GM12878 (cell line): Measurements from ENCODE around the gene LMNTD2. TPM values are rescaled to one million over a fixed set of nuclear protein-coding genes. Genes with fewer than 3 reads are reported as not detected.

Experiments used
- ATF7 ChIP-seq: fragments of 450-650 bp; IDR thresholded peaks from 2 replicates; pipeline ENCODE4 v1.6.1; 2016; ENCODE audit warnings: low read depth, mild to moderate bottlenecking
- CHD2 ChIP-seq: IDR thresholded peaks from 2 replicates; pipeline ENCODE4 v1.6.1; 2011; ENCODE audit warnings: low read depth, low read length, improper control_type of control experiment, borderline replicate concordance
- CHD4 ChIP-seq: fragments of 200-600 bp; sonication (generic); IDR thresholded peaks from 2 replicates; pipeline ENCODE4 v1.6.1; 2016; ENCODE audit warnings: mild to moderate bottlenecking
- E2F8 ChIP-seq: fragments of 450-650 bp; IDR thresholded peaks from 2 replicates; pipeline ENCODE4 v1.6.1; 2018; ENCODE audit warnings: mild to moderate bottlenecking, low read depth, moderate library complexity; ENCODE audit not compliant: partially characterized antibody
- FOXK2 ChIP-seq: fragments of 450-650 bp; IDR thresholded peaks from 2 replicates; pipeline ENCODE4 v1.6.1; 2017; ENCODE audit warnings: mild to moderate bottlenecking, moderate library complexity
- HDAC2 ChIP-seq: fragments of 200-600 bp; sonication (generic); IDR thresholded peaks from 2 replicates; pipeline ENCODE4 v1.6.1; 2017
- MTA3 ChIP-seq: IDR thresholded peaks from 2 replicates; pipeline ENCODE4 v1.6.1; 2012; ENCODE audit warnings: low read length, inconsistent platforms, borderline replicate concordance
- MYC ChIP-seq: IDR thresholded peaks from 2 replicates; pipeline ENCODE4 v1.6.1; 2011; ENCODE audit warnings: mild to moderate bottlenecking, low read length, moderate library complexity, inconsistent platforms; ENCODE audit not compliant: insufficient read depth, insufficient replicate concordance, insufficient read length, severe bottlenecking
- NBN ChIP-seq: fragments of 450-650 bp; IDR thresholded peaks from 2 replicates; pipeline ENCODE4 v1.6.1; 2016
- NFIC ChIP-seq: IDR thresholded peaks from 2 replicates; pipeline ENCODE4 v1.6.1; 2012; ENCODE audit warnings: low read depth, mild to moderate bottlenecking, inconsistent platforms, low read length, moderate library complexity
- NR2C1 ChIP-seq: fragments of 450-650 bp; IDR thresholded peaks from 2 replicates; pipeline ENCODE4 v1.6.1; 2017; ENCODE audit warnings: antibody characterized with exemption, mild to moderate bottlenecking, moderate library complexity
- PML ChIP-seq: IDR thresholded peaks from 2 replicates; pipeline ENCODE4 v1.6.1; 2012; ENCODE audit warnings: low read length, inconsistent platforms
- RB1 ChIP-seq: fragments of 450-650 bp; formaldehyde crosslinking; IDR thresholded peaks from 2 replicates; pipeline ENCODE4 v1.6.1; 2017; ENCODE audit warnings: mild to moderate bottlenecking, borderline replicate concordance
- REST ChIP-seq: IDR thresholded peaks from 2 replicates; pipeline ENCODE4 v1.6.1; 2012; ENCODE audit warnings: mild to moderate bottlenecking, low read depth, low read length
- SKIL ChIP-seq: fragments of 450-650 bp; IDR thresholded peaks from 2 replicates; pipeline ENCODE4 v1.6.1; 2017; ENCODE audit warnings: mild to moderate bottlenecking, low read depth, inconsistent platforms; ENCODE audit not compliant: poor library complexity, severe bottlenecking
- SREBF1 ChIP-seq: IDR thresholded peaks from 2 replicates; pipeline ENCODE4 v1.6.1; 2012; ENCODE audit warnings: mild to moderate bottlenecking, low read length
- SRF ChIP-seq, 2 experiments: IDR thresholded peaks; 2 replicates each; pipeline ENCODE4 v1.6.1; 2011; ENCODE audit warnings: low read depth in 2 of 2, low read length in 2 of 2, mild to moderate bottlenecking in 1 of 2, moderate library complexity in 1 of 2
- STAT3 ChIP-seq: IDR thresholded peaks from 2 replicates; pipeline ENCODE4 v1.6.1; 2011; ENCODE audit warnings: low read depth, low read length, improper control_type of control experiment
- ZBTB33 ChIP-seq: fragments of 450-650 bp; IDR thresholded peaks from 2 replicates; pipeline ENCODE4 v1.6.1; 2017; ENCODE audit warnings: mild to moderate bottlenecking
- ZNF384 ChIP-seq: IDR thresholded peaks from 2 replicates; pipeline ENCODE4 v1.6.1; 2012; ENCODE audit warnings: low read depth, mild to moderate bottlenecking, low read length, improper control_type of control experiment, borderline replicate concordance
- ZZZ3 ChIP-seq: IDR thresholded peaks from 2 replicates; pipeline ENCODE4 v1.6.1; 2011; ENCODE audit warnings: low read depth; ENCODE audit not compliant: control insufficient read depth, insufficient read length
- polyA plus RNA-seq, 11 experiments: library from polyadenylated mRNA; depleted of rRNA in 4 of 11; unstranded in 6 of 11; stranded (reverse) in 5 of 11; fragments of >200 nt; fragmentation: Nextera tagmentation in 4 of 11; fragmentation: Illumina TruSeq in 1 of 11; extraction: Ambion mirVana in 4 of 11; extraction: Trizol in 1 of 11; gene quantifications; 1 replicate in 1 of 11; 2 replicates in 10 of 11; pipeline versions ENCODE4 v1.2.1 to v1.2.3, GENCODE V29; 2011 to 2016; ENCODE audit warnings: inconsistent platforms in 2 of 11, missing spikeins in 2 of 11, low read depth in 1 of 11
- total RNA-seq, 4 experiments: library from RNA; depleted of rRNA in 3 of 4; stranded (reverse); fragments of >200 nt in 3 of 4; fragmentation: Illumina TruSeq in 1 of 4; extraction: Trizol in 1 of 4; gene quantifications; 2 replicates each; pipeline versions ENCODE4 v1.2.1 to v1.2.3, GENCODE V29; 2013 to 2021

The LMNTD2 gene
- total and polyA plus RNA-seq, 10 of the 15 experiments (the other 5 are each of a cell fraction or from before 2014, with no cell fraction given), result 0.22 to 4.1 (median 1.3) TPM; not detected in 2

- TF ChIP-seq ZBTB33 (no peak), FOXK2 (peak; percentile 99), CHD4 (no peak), REST (no peak), PML (no peak), STAT3 (no peak), SREBF1 (peak; percentile 100), MYC (no peak), MTA3 (no peak), CHD2 (peak; percentile 72), ZZZ3 (no peak), SRF (IDR thresholded peaks at IDR 0.05; ENCODE audit: low read depth in 2 of 2, low read length in 2 of 2) (no peak), SKIL (peak; percentile 97), NBN (peak; percentile 98), NFIC (no peak), RB1 (peak; percentile 100), NR2C1 (peak; percentile 98), HDAC2 (no peak), ATF7 (peak; percentile 100), E2F8 (peak; percentile 94), ZNF384 (no peak)
Measured at GRCh38 chr11:575996-576768, 15.6 kb upstream of the LMNTD2 start, which contains the start of gene PHRF1 (continued).
